Breast epithelium (tissue), 4 donors: ENCODE measurements around the gene OR2M4. TPM values are rescaled to one million over a fixed set of nuclear protein-coding genes. Genes with fewer than 3 reads are reported as not detected.
"Not testable (repeated sequence)": the region's sequence is repeated elsewhere in the genome, so short reads cannot be mapped to it uniquely, and the experiment has no call there.

ENCODE experiments used
- DNase-seq, 2 donors: peaks; one replicate each; pipeline ENCODE4 v3.0.0-alpha.2; 2019; ENCODE audit warnings: low spot score in 2 of 2
- H3K27ac ChIP-seq, 2 donors: fragments of 200-600 bp; sonication (generic) in 1 of 2; one replicate each; pipeline ENCODE4 v1.5.1; 2016 to 2019; ENCODE audit warnings: mild to moderate bottlenecking in 1 of 2
- H3K27me3 ChIP-seq, 2 donors: fragments of 200-600 bp; sonication (generic) in 1 of 2; one replicate each; pipeline versions ENCODE4 v1.5.1 to v1.6.0; 2017 to 2019; ENCODE audit warnings: control low read depth in 1 of 2, mild to moderate bottlenecking in 1 of 2
- H3K36me3 ChIP-seq: fragments of 200-600 bp; one replicate; pipeline ENCODE4 v1.5.1; 2019
- H3K4me1 ChIP-seq, 2 donors: fragments of 200-600 bp; sonication (generic); one replicate each; pipeline ENCODE4 v1.5.1; 2016 to 2019; ENCODE audit warnings: control low read depth in 1 of 2
- H3K4me3 ChIP-seq, 3 donors: fragments of 200-600 bp; sonication (generic); 1 replicate in 2 of 3; 2 replicates in 1 of 3; pipeline ENCODE4 v1.5.1; 2016 to 2019; ENCODE audit warnings: mild to moderate bottlenecking in 3 of 3, moderate library complexity in 2 of 3
- H3K9me3 ChIP-seq, 2 donors: fragments of 200-600 bp; sonication (generic) in 1 of 2; one replicate each; pipeline ENCODE4 v1.5.1; 2016 to 2019; ENCODE audit warnings: control low read depth in 1 of 2
- CTCF ChIP-seq, 3 donors: fragments of 450-650 bp; IDR thresholded peaks; one replicate each; pipeline ENCODE4 v1.5.1; 2016 to 2017; ENCODE audit warnings: antibody characterized with exemption in 3 of 3, mild to moderate bottlenecking in 3 of 3, moderate library complexity in 3 of 3
- POLR2A ChIP-seq: fragments of 450-650 bp; IDR thresholded peaks from one replicate; pipeline ENCODE4 v1.6.1; 2016; ENCODE audit warnings: antibody characterized with exemption, mild to moderate bottlenecking, moderate library complexity
- POLR2AphosphoS5 ChIP-seq, 3 donors: sonication (generic); formaldehyde crosslinking; IDR thresholded peaks; one replicate each; pipeline ENCODE4 v1.6.1; 2017; ENCODE audit warnings: antibody characterized with exemption in 3 of 3
- intact Hi-C: fragments of 100-400 bp; cut with DNase I; formaldehyde crosslinking; loops from one replicate; pipeline ENCODE4 v1.15.1; 2023; ENCODE audit warnings: low total_unique reads
- total RNA-seq, 3 donors: library from RNA; depleted of rRNA; stranded (reverse); fragments of >200 nt; gene quantifications; one replicate each; pipeline ENCODE4 v1.1.0, GENCODE V29; 2016

OR2M4 gene
- total RNA-seq, 3 donors from 2014 or later = under 0.01 to 0.29 TPM; not detected in 1

GRCh38 chr1:248243204-248243603 is 12.0 kb downstream of the OR2M4 start:
- Histone ChIP-seq H3K9me3 (peaks cover 0 to 7% of the 10 kb centered on the region in 2 donors), H3K36me3 (no peaks in the 10 kb centered on the region), H3K4me3 (no peak overlapping the region), H3K27me3 (no peaks in the 10 kb centered on the region), H3K27ac (no peak overlapping the region), H3K4me1 (no peaks in the 10 kb centered on the region)
- no peak for DNase-seq
- TF ChIP-seq POLR2AphosphoS5 (IDR thresholded peaks at IDR 0.05) = no peak
- TF ChIP-seq POLR2A = no peak
- no peak for TF ChIP-seq CTCF (IDR thresholded peaks at IDR 0.05)
- intact Hi-C loops = no loop called here

- H3K9me3 ChIP-seq = peaks cover 0 to 17% of the 10 kb centered on the region in 2 donors
- DNase-seq, H3K27ac ChIP-seq, H3K36me3 ChIP-seq, H3K4me1 ChIP-seq, H3K4me3 ChIP-seq, intact Hi-C loops, H3K27me3 ChIP-seq: not testable (repeated sequence)
Measured at GRCh38 chr1:248259309-248259708, 28.1 kb downstream of the OR2M4 start.

- no peak overlapping the region for H3K27ac ChIP-seq
- no peaks in the 10 kb centered on the region for H3K27me3 ChIP-seq
- intact Hi-C loops = no loop called here
- DNase-seq = no peak
- no peaks in the 10 kb centered on the region for H3K4me1 ChIP-seq
- H3K36me3 ChIP-seq = no peaks in the 10 kb centered on the region
- H3K4me3 ChIP-seq = no peak overlapping the region
- no peaks in the 10 kb centered on the region for H3K9me3 ChIP-seq
- no peak for TF ChIP-seq POLR2AphosphoS5 (IDR thresholded peaks at IDR 0.05)
- no peak for TF ChIP-seq CTCF (IDR thresholded peaks at IDR 0.05)
- no peak for TF ChIP-seq POLR2A
Measured at GRCh38 chr1:248268178-248268577, 37.0 kb downstream of the OR2M4 start.

GRCh38 chr1:248273225-248273624 is 42.0 kb downstream of the OR2M4 start:
- DNase-seq, H3K27me3 ChIP-seq, intact Hi-C loops, H3K9me3 ChIP-seq, H3K4me3 ChIP-seq, H3K4me1 ChIP-seq, H3K36me3 ChIP-seq, H3K27ac ChIP-seq: not testable (repeated sequence)

GRCh38 chr1:248277876-248278275 is 46.7 kb downstream of the OR2M4 start, which contains the start of gene OR2T33:
TSS of gene OR2T33 (minus strand) at chr1:248277976. CDS start at chr1:248273814, 4,162 bp downstream.
- TF ChIP-seq CTCF (IDR thresholded peaks at IDR 0.05) (no peak), POLR2AphosphoS5 (IDR thresholded peaks at IDR 0.05) (no peak), POLR2A (no peak)
- H3K27ac ChIP-seq = no peak within 1 kb of the TSS
- DNase-seq = no peak
- no peak within 1 kb of the TSS for H3K4me3 ChIP-seq
- intact Hi-C loops = no loop called here
- peaks cover 0 to 8% of the 10 kb centered on the region in 2 donors for H3K9me3 ChIP-seq
- H3K4me1 ChIP-seq = no peaks in the 10 kb centered on the region
- H3K27me3 ChIP-seq = no peaks in the 10 kb centered on the region
- no peaks in the 10 kb centered on the region for H3K36me3 ChIP-seq

- DNase-seq = no peak
- no peaks in the 10 kb centered on the region for H3K9me3 ChIP-seq
- no peak overlapping the region for H3K4me3 ChIP-seq
- H3K27ac ChIP-seq = no peak overlapping the region
- intact Hi-C loops = no loop called here
- no peaks in the 10 kb centered on the region for H3K36me3 ChIP-seq
- TF ChIP-seq POLR2A (no peak), CTCF (IDR thresholded peaks at IDR 0.05) (no peak), POLR2AphosphoS5 (IDR thresholded peaks at IDR 0.05) (no peak)
- H3K27me3 ChIP-seq = no peaks in the 10 kb centered on the region
- no peaks in the 10 kb centered on the region for H3K4me1 ChIP-seq
Measured at GRCh38 chr1:248288391-248288790, 57.2 kb downstream of the OR2M4 start.

Other genes with a start within 250 kb of the OR2M4 start
- under 1 TPM in 2 of 3 donors, not detected in 1; 0.44 to 0.66 TPM for gene OR2L5, start 217.8 kb upstream of the OR2M4 start, total RNA-seq
- gene OR2L2, start 201.3 kb upstream of the OR2M4 start, total RNA-seq = under 1 TPM in 2 of 3 donors, not detected in 1; 0.66 to 0.73 TPM
- under 1 TPM in 2 of 3 donors, not detected in 1; 0.15 to 0.33 TPM for gene OR2L3, start 184.6 kb upstream of the OR2M4 start, total RNA-seq
- gene OR2L13, start 136.2 kb upstream of the OR2M4 start, total RNA-seq = under 1 TPM in 2 of 3 donors, not detected in 1; 0.29 to 0.33 TPM
- not detected for gene OR2M5, start 86.3 kb upstream of the OR2M4 start, total RNA-seq
- gene OR2M2, start 56.6 kb upstream of the OR2M4 start, total RNA-seq = not detected
- gene OR2M3, start 34.2 kb upstream of the OR2M4 start, total RNA-seq = under 1 TPM in 2 of 3 donors, not detected in 1; under 0.01 to 0.29 TPM
- not detected for gene OR2T33, start 46.6 kb downstream of the OR2M4 start, total RNA-seq
- not detected for gene OR2T12, start 72.0 kb downstream of the OR2M4 start, total RNA-seq
- gene OR2M7, start 93.2 kb downstream of the OR2M4 start, total RNA-seq = not detected
- not detected for gene OR14C36, start 117.4 kb downstream of the OR2M4 start, total RNA-seq
- not detected for gene OR2T4, start 130.2 kb downstream of the OR2M4 start, total RNA-seq
- not detected for gene OR2T6, start 144.3 kb downstream of the OR2M4 start, total RNA-seq
- not detected for gene OR2T1, start 171.6 kb downstream of the OR2M4 start, total RNA-seq
- gene OR2T2, start 214.2 kb downstream of the OR2M4 start, total RNA-seq = not detected
- gene OR2T3, start 241.9 kb downstream of the OR2M4 start, total RNA-seq = not detected